Heart left ventricle (tissue), 16 donors: ENCODE measurements around the gene OTOP1. TPM values are rescaled to one million over a fixed set of nuclear protein-coding genes. Genes with fewer than 3 reads are reported as not detected.
"Not testable (repeated sequence)": the region's sequence is repeated elsewhere in the genome, so short reads cannot be mapped to it uniquely, and the experiment has no call there.

ENCODE experiments used
- ATAC-seq, 4 donors: fragments of 200-7000 bp; cut with Tn5 transposase; one replicate each; pipeline ENCODE4 v1.9.1; 2020 to 2022; ENCODE audit warnings: moderate library complexity in 4 of 4, mild to moderate bottlenecking in 3 of 4, moderate number of reproducible peaks in 1 of 4
- DNase-seq, 5 donors: peaks; one replicate each; pipeline ENCODE4 v3.0.0-alpha.2; 2020
- H3K27ac ChIP-seq, 12 donors: fragments of 200-600 bp; sonication (generic) in 4 of 12; one replicate each; pipeline versions ENCODE4 v1.5.0 to v1.8.0; 2016 to 2022; ENCODE audit warnings: mild to moderate bottlenecking in 2 of 12
- H3K27me3 ChIP-seq, 9 donors: fragments of 200-600 bp; sonication (generic) in 2 of 9; one replicate each; pipeline versions ENCODE4 v1.5.1 to v1.8.0; 2016 to 2022; ENCODE audit warnings: mild to moderate bottlenecking in 3 of 9
- H3K36me3 ChIP-seq, 9 donors: fragments of 200-600 bp; sonication (generic) in 2 of 9; one replicate each; pipeline versions ENCODE4 v1.5.0 to v1.8.0; 2018 to 2022; ENCODE audit warnings: mild to moderate bottlenecking in 2 of 9
- H3K4me1 ChIP-seq, 12 donors: fragments of 200-600 bp; sonication (generic) in 4 of 12; one replicate each; pipeline versions ENCODE4 v1.5.0 to v1.8.0; 2016 to 2022; ENCODE audit warnings: mild to moderate bottlenecking in 3 of 12
- H3K4me3 ChIP-seq, 12 donors: fragments of 200-600 bp; sonication (generic) in 4 of 12; one replicate each; pipeline versions ENCODE4 v1.5.0 to v1.8.0; 2017 to 2022; ENCODE audit warnings: mild to moderate bottlenecking in 9 of 12, moderate library complexity in 4 of 12
- H3K9me3 ChIP-seq, 12 donors: fragments of 200-600 bp; sonication (generic) in 4 of 12; one replicate each; pipeline versions ENCODE4 v1.5.0 to v1.8.0; 2016 to 2022; ENCODE audit warnings: mild to moderate bottlenecking in 1 of 12
- POLR2A ChIP-seq, 2 donors: fragments of 450-650 bp; IDR thresholded peaks; one replicate each; pipeline ENCODE4 v1.6.1; 2017; ENCODE audit warnings: antibody characterized with exemption in 2 of 2, mild to moderate bottlenecking in 2 of 2, moderate library complexity in 2 of 2
- WGBS, 4 donors: extraction: QIAGEN DNeasy Blood & Tissue Kit in 2 of 4; methylation state at CpG; one replicate each; pipeline versions ENCODE4 v1.1.5 to v1.1.7; 2013 to 2018; 5-methylcytosine and 5-hydroxymethylcytosine counted together
- intact Hi-C, 10 donors: fragments of 100-400 bp; cut with DNase I; formaldehyde crosslinking; loops; one replicate each; pipeline versions ENCODE4 v1.11.1 to v1.14.2; 2022
- polyA plus RNA-seq, 2 donors: library from polyadenylated mRNA; stranded (reverse); fragments of 200-250 nt; gene quantifications; one replicate each; pipeline ENCODE4 v1.2.3, GENCODE V29; 2013
- total RNA-seq, 9 donors: library from RNA; depleted of rRNA in 2 of 9; stranded (reverse); fragments of >200 nt in 2 of 9; fragmentation: NEBNext Ultra II Directional in 3 of 9; extraction: Animal tissue kit (Norgen Biotek cat#: 25700) in 3 of 9; gene quantifications; one replicate each; pipeline versions ENCODE4 v1.1.0 to v1.2.4, GENCODE V29; 2016 to 2023
- TF ChIP-seq, protein P1 (sequence below), 12 donors: fragments of 200-600 bp; sonication (generic) in 4 of 12; IDR thresholded peaks; one replicate each; pipeline versions ENCODE4 v1.5.0 to v1.8.0; 2018 to 2022; ENCODE audit warnings: antibody characterized with exemption in 12 of 12, mild to moderate bottlenecking in 5 of 12
- donor health status: ischemic (EF 13 %, LVEDD 7.1; RV severe dilation, severe dysfunction).
- donor health status: healthy with polysubstance abuse.
- donor health status: DM: no; HTN: yes; CAD: no.
- donor health status: DM: no; HTN: no; CAD: no.
- donor health status: ischemic (EF 25% LVEDD 6.9; RV normal size, moderate dysfunction).
- donor health status: ischemic (EF 25% LVEDD 5.7; RV mildly dilated, moderate dysfunction).
- donor health status: healthy.
- donor health status: DM: yes; HTN: yes; CAD: no.
- donor health status: ischemic (EF 35%, LVEDD 5.7; RV mildly dilated, moderate dysfunction).
- donor health status: nonischemic (EF 11% LVEDD 7.7; RV severe dilation, severe dysfunction).
- donor health status: DM: yes; HTN: yes; CAD: no.
- donor health status: PGD.
- donor health status: ischemic (EF 29% LVEDD 5.4; RV normal size, mild dysfunction).
- donor health status: nonischemic (EF 23%, LVEDD 6.1; RV moderate dilation, normal function).

OTOP1 gene
- total and polyA plus RNA-seq, 11 donors, result not detected

DNA sequence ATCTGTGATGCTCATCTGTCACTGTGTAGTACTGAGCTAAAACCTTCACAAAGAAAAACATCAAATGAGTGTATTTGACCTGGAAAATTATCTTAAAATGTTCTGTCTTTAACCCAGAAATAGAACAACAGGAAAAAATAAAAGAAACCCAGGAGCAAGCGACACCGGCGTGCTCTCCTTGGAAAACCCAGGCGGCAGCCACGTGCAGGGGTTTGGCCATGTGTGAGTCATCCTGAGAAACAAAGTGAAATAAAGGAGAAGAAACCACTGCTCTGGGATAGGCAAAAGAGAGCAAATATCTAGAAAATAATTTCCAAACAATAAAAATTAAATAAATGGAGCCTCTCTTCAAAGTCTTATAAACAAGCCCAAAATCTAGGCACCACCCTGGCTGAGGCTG lies 41.3 kb upstream of the OTOP1 start:
- H3K36me3 ChIP-seq, result peaks cover 0 to 65% (median 45%) of the 10 kb centered on the region in 9 donors
- TF ChIP-seq, protein P1, sequence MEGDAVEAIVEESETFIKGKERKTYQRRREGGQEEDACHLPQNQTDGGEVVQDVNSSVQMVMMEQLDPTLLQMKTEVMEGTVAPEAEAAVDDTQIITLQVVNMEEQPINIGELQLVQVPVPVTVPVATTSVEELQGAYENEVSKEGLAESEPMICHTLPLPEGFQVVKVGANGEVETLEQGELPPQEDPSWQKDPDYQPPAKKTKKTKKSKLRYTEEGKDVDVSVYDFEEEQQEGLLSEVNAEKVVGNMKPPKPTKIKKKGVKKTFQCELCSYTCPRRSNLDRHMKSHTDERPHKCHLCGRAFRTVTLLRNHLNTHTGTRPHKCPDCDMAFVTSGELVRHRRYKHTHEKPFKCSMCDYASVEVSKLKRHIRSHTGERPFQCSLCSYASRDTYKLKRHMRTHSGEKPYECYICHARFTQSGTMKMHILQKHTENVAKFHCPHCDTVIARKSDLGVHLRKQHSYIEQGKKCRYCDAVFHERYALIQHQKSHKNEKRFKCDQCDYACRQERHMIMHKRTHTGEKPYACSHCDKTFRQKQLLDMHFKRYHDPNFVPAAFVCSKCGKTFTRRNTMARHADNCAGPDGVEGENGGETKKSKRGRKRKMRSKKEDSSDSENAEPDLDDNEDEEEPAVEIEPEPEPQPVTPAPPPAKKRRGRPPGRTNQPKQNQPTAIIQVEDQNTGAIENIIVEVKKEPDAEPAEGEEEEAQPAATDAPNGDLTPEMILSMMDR (IDR thresholded peaks at IDR 0.05), result no peak
- no peak for TF ChIP-seq POLR2A (IDR thresholded peaks at IDR 0.05)
- peaks cover 0 to 52% (median 0%) of the 10 kb centered on the region in 12 donors for H3K4me1 ChIP-seq
- intact Hi-C loops, result no loop called here
- H3K27me3 ChIP-seq, result no peaks in the 10 kb centered on the region
- no peak overlapping the region for H3K4me3 ChIP-seq
- WGBS, 4 donors, result 84 to 91% (median 89%) methylated on average over 5 of the region's 5 CpGs
- DNase-seq, result no peak
- no peak for ATAC-seq
- no peaks in the 10 kb centered on the region for H3K9me3 ChIP-seq
- peak overlapping the region in 1 of 12 donors; percentile 90 for H3K27ac ChIP-seq

DNA sequence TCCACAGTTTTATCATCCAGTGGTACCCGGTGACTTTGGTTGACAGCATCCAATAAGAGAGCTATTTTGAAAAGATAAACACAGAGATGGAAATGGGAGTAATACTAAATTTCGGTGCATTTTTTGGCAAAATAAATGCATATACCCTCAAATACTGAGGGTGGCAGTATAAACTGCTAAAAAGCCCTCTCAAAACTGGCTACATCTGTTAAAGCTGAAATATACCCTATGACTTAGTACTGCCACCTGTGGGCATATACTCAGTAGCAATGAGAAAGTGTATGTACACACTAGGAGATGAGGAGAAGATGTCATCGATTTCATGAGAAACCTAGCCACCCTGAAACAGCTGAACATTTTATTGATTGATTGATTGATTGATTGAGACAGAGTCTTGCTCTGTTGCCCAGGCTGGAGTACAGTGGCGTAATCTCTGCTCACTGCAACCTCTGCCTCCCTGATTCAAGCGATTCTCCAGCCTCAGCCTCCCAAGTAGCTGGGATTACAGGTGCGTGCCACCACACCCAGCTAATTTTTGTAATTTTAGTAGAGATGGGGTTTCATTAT lies 33.5 kb upstream of the OTOP1 start:
- Histone ChIP-seq H3K9me3 (no peaks in the 10 kb centered on the region), H3K36me3 (no peaks in the 10 kb centered on the region), H3K4me3 (no peak overlapping the region), H3K4me1 (peaks cover 0 to 17% (median 0%) of the 10 kb centered on the region in 12 donors), H3K27ac (peak overlapping the region in 1 of 12 donors; percentile 70), H3K27me3 (no peaks in the 10 kb centered on the region)
- 65 to 82% (median 71%) methylated on average over 6 of the region's 6 CpGs for WGBS, 4 donors
- DNase-seq (no peak), ATAC-seq (peak in 2 of 4 donors; percentile 43 to 64)
- intact Hi-C loops, result no loop called here
- TF ChIP-seq, protein P1 (IDR thresholded peaks at IDR 0.05), result peak in 7 of 12 donors; percentile 13 to 48 (median 27)
- no peak for TF ChIP-seq POLR2A (IDR thresholded peaks at IDR 0.05)

DNA sequence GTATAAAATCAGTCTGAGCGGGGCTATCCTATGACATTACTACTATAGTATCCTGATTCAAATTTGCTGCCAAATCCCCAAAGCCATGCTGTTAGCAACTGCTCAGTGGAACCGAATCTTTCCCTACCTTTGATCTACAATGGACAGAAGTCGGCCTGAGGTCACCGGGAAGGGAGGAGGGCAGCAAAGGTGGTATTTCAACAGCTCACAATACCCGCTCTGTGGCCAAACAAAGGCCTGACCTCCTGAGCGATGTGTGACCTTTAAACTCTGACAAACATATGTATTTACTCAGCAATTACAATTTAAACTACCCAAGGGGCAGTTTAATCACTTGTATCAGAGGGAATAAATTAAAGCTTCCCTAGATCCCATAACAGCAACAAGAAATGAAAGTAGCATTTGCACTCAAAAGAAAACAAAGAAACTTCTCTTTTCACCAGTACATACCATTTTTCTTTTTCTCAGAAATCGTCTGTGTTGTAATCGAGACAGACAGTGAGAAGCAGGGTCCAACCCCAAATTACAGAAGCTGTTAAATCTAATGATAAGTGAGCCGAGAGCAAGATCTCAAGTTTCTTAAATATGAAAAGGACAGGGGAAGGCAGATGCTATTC lies 32.9 kb upstream of the OTOP1 start:
- Histone ChIP-seq H3K36me3 (no peaks in the 10 kb centered on the region), H3K9me3 (no peaks in the 10 kb centered on the region), H3K27ac (peak overlapping the region in 1 of 12 donors; percentile 70), H3K27me3 (no peaks in the 10 kb centered on the region), H3K4me1 (peaks cover 0 to 17% (median 0%) of the 10 kb centered on the region in 12 donors), H3K4me3 (no peak overlapping the region)
- intact Hi-C loops, result loop anchor here in 1 of 10 donors (10.0 kb wide), 1 partner anchor 165 kb away; no protein-coding TSS in a partner anchor
- no peak for ATAC-seq
- TF ChIP-seq POLR2A (IDR thresholded peaks at IDR 0.05), result no peak
- TF ChIP-seq, protein P1 (IDR thresholded peaks at IDR 0.05), result no peak
- 56 to 60% (median 58%) methylated on average over 9 of the region's 9 CpGs for WGBS, 4 donors
- DNase-seq, result no peak

DNA sequence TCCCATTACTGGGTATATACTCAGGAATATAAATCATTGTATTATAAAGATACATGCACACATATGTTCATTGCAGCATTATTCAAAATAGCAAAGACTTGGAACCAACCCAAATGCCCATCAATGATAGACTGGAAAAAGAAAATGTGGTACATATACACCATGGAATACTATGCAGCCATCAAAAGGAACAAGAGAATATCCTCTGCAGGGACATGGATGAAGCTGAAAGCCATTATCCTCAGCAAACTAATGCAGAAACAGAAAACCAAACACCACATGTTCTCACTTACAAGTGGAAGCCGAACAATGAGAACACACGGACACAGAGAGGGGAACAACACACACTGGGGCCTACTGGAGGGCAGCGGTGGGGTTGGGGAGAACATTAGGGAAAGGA lies 31.0 kb upstream of the OTOP1 start:
- H3K27ac ChIP-seq, ATAC-seq, H3K27me3 ChIP-seq, DNase-seq, H3K36me3 ChIP-seq, H3K9me3 ChIP-seq, H3K4me3 ChIP-seq: not testable (repeated sequence)
- intact Hi-C loops, result loop anchor here in 2 of 10 donors (2.0 to 10.0 kb wide), 2 partner anchors 77 to 167 kb away; no protein-coding TSS in a partner anchor
- H3K4me1 ChIP-seq, result peaks cover 0 to 20% (median 0%) of the 10 kb centered on the region in 12 donors
- 81 to 98% (median 83%) methylated on average over 3 of the region's 3 CpGs for WGBS, 4 donors
